Progenitor cell of endocrine pancreas (in vitro differentiated cells): ENCODE measurements around the gene NUDT4. TPM values are rescaled to one million over a fixed set of nuclear protein-coding genes. Genes with fewer than 3 reads are reported as not detected.
A peak's percentile ranks its signal among the peaks of the same experiment; 100 is the strongest.

Source experiments
- DNase-seq: peaks from one replicate; pipeline ENCODE4 v3.0.0; 2021; ENCODE audit warnings: low spot score; ENCODE audit not compliant: unreplicated experiment
- H3K27ac Mint-ChIP-seq: 2 replicates; pipeline ENCODE4 v1.8.0; 2021; ENCODE audit warnings: mild to moderate bottlenecking, moderate library complexity, mixed read lengths
- H3K27me3 Mint-ChIP-seq: 2 replicates; pipeline ENCODE4 v1.8.0; 2021; ENCODE audit warnings: mixed read lengths
- H3K36me3 Mint-ChIP-seq: 2 replicates; pipeline ENCODE4 v1.8.0; 2022; ENCODE audit warnings: mixed read lengths; ENCODE audit not compliant: insufficient read depth
- H3K4me1 Mint-ChIP-seq: 2 replicates; pipeline ENCODE4 v1.8.0; 2021; ENCODE audit warnings: low read depth, mixed read lengths
- H3K4me3 Mint-ChIP-seq: 2 replicates; pipeline ENCODE4 v1.8.0; 2021; ENCODE audit warnings: low read depth, mild to moderate bottlenecking, moderate library complexity, mixed read lengths
- H3K9me3 Mint-ChIP-seq: 2 replicates; pipeline ENCODE4 v1.8.0; 2021; ENCODE audit warnings: low read depth, mixed read lengths
- CTCF ChIP-seq: fragments of 200-600 bp; sonication (generic); IDR thresholded peaks from one replicate; pipeline ENCODE4 v1.5.0; 2021; ENCODE audit warnings: antibody characterized with exemption, mild to moderate bottlenecking; ENCODE audit not compliant: unreplicated experiment
- total RNA-seq: library from RNA; stranded (reverse); gene quantifications from 2 replicates; pipeline ENCODE4 v1.2.1, GENCODE V29; 2021

The NUDT4 gene
- total RNA-seq, 1 donor from 2014 or later = 66.3 TPM

- Mint-ChIP-seq H3K36me3 (no peaks in the 10 kb centered on the region), H3K27ac (peak within 1 kb of the TSS; percentile 99), H3K27me3 (no peaks in the 10 kb centered on the region), H3K4me1 (peaks cover 26% of the 10 kb centered on the region), H3K9me3 (no peaks in the 10 kb centered on the region), H3K4me3 (peak within 1 kb of the TSS; percentile 95)
- TF ChIP-seq CTCF = no peak
- peak; percentile 97 for DNase-seq
Observed at GRCh38 chr12:93441617-93442410, 64.1 kb downstream of the NUDT4 start, which contains the start of gene UBE2N. TSS of gene UBE2N (minus strand) at chr12:93441947. CDS start at chr12:93441884, 63 bp downstream.

GRCh38 chr12:93442411-93443340, 65.0 kb downstream of the NUDT4 start:
- Mint-ChIP-seq H3K36me3 (no peaks in the 10 kb centered on the region), H3K27ac (peak overlapping the region; percentile 99), H3K4me3 (peak overlapping the region; percentile 95), H3K4me1 (peaks cover 25% of the 10 kb centered on the region), H3K9me3 (no peaks in the 10 kb centered on the region), H3K27me3 (no peaks in the 10 kb centered on the region)
- TF ChIP-seq CTCF = no peak
- DNase-seq = no peak

GRCh38 chr12:93443576-93443975, 65.9 kb downstream of the NUDT4 start:
- Mint-ChIP-seq H3K27ac (no peak overlapping the region), H3K9me3 (no peaks in the 10 kb centered on the region)

GRCh38 chr12:93447555-93448290, 70.0 kb downstream of the NUDT4 start:
- Mint-ChIP-seq H3K4me1 (peaks cover 6% of the 10 kb centered on the region), H3K27me3 (no peaks in the 10 kb centered on the region), H3K4me3 (no peak overlapping the region), H3K27ac (no peak overlapping the region), H3K9me3 (no peaks in the 10 kb centered on the region), H3K36me3 (no peaks in the 10 kb centered on the region)
- no peak for DNase-seq
- TF ChIP-seq CTCF = no peak

More at GRCh38 chr12:93443576-93443975, 65.9 kb downstream of the NUDT4 start:
- no peaks in the 10 kb centered on the region for H3K27me3 Mint-ChIP-seq
- DNase-seq = no peak
- H3K4me1 Mint-ChIP-seq = peaks cover 22% of the 10 kb centered on the region
- no peak for TF ChIP-seq CTCF
- H3K4me3 Mint-ChIP-seq = peak overlapping the region; percentile 95
- no peaks in the 10 kb centered on the region for H3K36me3 Mint-ChIP-seq
